Peyer's patch (tissue), 4 donors: Measurements from ENCODE around the gene FBXO7. TPM values are rescaled to one million over a fixed set of nuclear protein-coding genes. Genes with fewer than 3 reads are reported as not detected.
"Not testable (repeated sequence)": the region's sequence is repeated elsewhere in the genome, so short reads cannot be mapped to it uniquely, and the experiment has no call there.

Experiments used
- DNase-seq, 3 donors: peaks; one replicate each; pipeline ENCODE4 v3.0.0-alpha.2; 2017 to 2019
- H3K27ac ChIP-seq, 4 donors: fragments of 200-600 bp; sonication (generic); one replicate each; pipeline ENCODE4 v1.5.1; 2016 to 2019
- H3K27me3 ChIP-seq, 2 donors: fragments of 200-600 bp; sonication (generic); one replicate each; pipeline ENCODE4 v1.5.1; 2019
- H3K36me3 ChIP-seq, 3 donors: fragments of 200-600 bp; sonication (generic); one replicate each; pipeline ENCODE4 v1.5.1; 2016 to 2019
- H3K4me1 ChIP-seq, 4 donors: fragments of 200-600 bp; sonication (generic); one replicate each; pipeline ENCODE4 v1.5.1; 2016 to 2019
- H3K4me3 ChIP-seq, 4 donors: fragments of 200-600 bp; sonication (generic); 1 replicate in 3 of 4; 2 replicates in 1 of 4; pipeline ENCODE4 v1.5.1; 2016 to 2019; ENCODE audit warnings: mild to moderate bottlenecking in 1 of 4
- H3K9me3 ChIP-seq, 4 donors: fragments of 200-600 bp; sonication (generic); one replicate each; pipeline ENCODE4 v1.5.1; 2016 to 2019; ENCODE audit warnings: mild to moderate bottlenecking in 1 of 4
- POLR2A ChIP-seq, 2 donors: fragments of 450-650 bp; IDR thresholded peaks; one replicate each; pipeline ENCODE4 v1.5.1; 2017; ENCODE audit warnings: antibody characterized with exemption in 2 of 2, mild to moderate bottlenecking in 2 of 2, moderate library complexity in 2 of 2
- total RNA-seq, 4 donors: library from RNA; depleted of rRNA; stranded (reverse); fragments of >200 nt; gene quantifications; one replicate each; pipeline ENCODE4 v1.1.0, GENCODE V29; 2016
- TF ChIP-seq, protein P1 (sequence below), 6 experiments: fragments of 450-650 bp in 4 of 6; fragments of 200-600 bp in 2 of 6; sonication (generic) in 1 of 6; IDR thresholded peaks; one replicate each; pipeline ENCODE4 v1.5.1; 2017 to 2019; ENCODE audit warnings: antibody characterized with exemption in 6 of 6, mild to moderate bottlenecking in 3 of 6, moderate library complexity in 1 of 6

FBXO7 gene
- total RNA-seq, 4 donors from 2014 or later, result 61.1 to 98.3 (median 80.9) TPM

DNA sequence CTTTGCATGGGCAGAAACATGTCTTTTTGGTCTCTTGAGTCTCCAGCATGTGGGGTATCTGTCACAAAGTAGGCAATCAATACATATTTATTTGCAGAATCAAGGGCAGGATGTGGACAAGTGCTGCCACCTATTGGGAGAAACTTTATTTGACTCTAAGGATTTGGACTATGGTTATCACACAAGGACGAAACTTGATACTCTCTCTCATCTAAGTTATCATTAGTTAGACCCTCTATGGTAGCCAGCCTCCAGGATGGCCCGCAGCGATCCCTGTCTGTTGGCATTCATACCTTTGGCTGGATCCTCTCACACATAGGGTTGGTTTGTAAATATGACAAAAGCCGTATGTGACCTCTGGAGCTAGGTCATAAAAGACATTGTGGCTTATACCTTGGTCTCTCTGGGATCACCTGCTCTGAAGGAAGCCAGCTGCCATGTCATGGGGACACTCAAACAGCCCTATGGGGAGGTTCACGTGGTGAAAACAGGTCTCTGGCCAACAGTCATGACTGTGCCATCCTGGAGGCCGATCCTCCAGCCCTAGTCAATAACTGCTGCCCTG is 1.1 kb upstream of the FBXO7 start:
- H3K9me3 ChIP-seq, result no peaks in the 10 kb centered on the region
- H3K4me1 ChIP-seq, result peaks cover 0 to 18% (median 11%) of the 10 kb centered on the region in 4 donors
- TF ChIP-seq POLR2A (IDR thresholded peaks at IDR 0.05), result no peak
- TF ChIP-seq, protein P1, sequence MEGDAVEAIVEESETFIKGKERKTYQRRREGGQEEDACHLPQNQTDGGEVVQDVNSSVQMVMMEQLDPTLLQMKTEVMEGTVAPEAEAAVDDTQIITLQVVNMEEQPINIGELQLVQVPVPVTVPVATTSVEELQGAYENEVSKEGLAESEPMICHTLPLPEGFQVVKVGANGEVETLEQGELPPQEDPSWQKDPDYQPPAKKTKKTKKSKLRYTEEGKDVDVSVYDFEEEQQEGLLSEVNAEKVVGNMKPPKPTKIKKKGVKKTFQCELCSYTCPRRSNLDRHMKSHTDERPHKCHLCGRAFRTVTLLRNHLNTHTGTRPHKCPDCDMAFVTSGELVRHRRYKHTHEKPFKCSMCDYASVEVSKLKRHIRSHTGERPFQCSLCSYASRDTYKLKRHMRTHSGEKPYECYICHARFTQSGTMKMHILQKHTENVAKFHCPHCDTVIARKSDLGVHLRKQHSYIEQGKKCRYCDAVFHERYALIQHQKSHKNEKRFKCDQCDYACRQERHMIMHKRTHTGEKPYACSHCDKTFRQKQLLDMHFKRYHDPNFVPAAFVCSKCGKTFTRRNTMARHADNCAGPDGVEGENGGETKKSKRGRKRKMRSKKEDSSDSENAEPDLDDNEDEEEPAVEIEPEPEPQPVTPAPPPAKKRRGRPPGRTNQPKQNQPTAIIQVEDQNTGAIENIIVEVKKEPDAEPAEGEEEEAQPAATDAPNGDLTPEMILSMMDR (IDR thresholded peaks at IDR 0.05), result peak; percentile 28 to 76 (median 66)
- H3K27ac ChIP-seq, result peak overlapping the region in 2 of 4 donors; percentile 95 to 99
- no peaks in the 10 kb centered on the region for H3K27me3 ChIP-seq
- no peaks in the 10 kb centered on the region for H3K36me3 ChIP-seq
- peak overlapping the region in 3 of 4 donors; percentile 80 to 91 (median 82) for H3K4me3 ChIP-seq
- peak in 2 of 3 donors; percentile 54 to 57 for DNase-seq

GRCh38 chr22:32475468-32476010 is 928 bp downstream of the FBXO7 start:
- Histone ChIP-seq H3K4me1 (peaks cover 0 to 18% (median 11%) of the 10 kb centered on the region in 4 donors), H3K36me3 (peaks cover 0 to 6% (median 0%) of the 10 kb centered on the region in 3 donors), H3K27me3 (no peaks in the 10 kb centered on the region), H3K27ac (peak overlapping the region; percentile 93 to 99 (median 97)), H3K4me3 (peak overlapping the region; percentile 62 to 91 (median 81)), H3K9me3 (no peaks in the 10 kb centered on the region)
- TF ChIP-seq, protein P1 (IDR thresholded peaks at IDR 0.05), result no peak
- TF ChIP-seq POLR2A (IDR thresholded peaks at IDR 0.05), result no peak
- DNase-seq, result peak; percentile 39 to 70 (median 53)

DNA sequence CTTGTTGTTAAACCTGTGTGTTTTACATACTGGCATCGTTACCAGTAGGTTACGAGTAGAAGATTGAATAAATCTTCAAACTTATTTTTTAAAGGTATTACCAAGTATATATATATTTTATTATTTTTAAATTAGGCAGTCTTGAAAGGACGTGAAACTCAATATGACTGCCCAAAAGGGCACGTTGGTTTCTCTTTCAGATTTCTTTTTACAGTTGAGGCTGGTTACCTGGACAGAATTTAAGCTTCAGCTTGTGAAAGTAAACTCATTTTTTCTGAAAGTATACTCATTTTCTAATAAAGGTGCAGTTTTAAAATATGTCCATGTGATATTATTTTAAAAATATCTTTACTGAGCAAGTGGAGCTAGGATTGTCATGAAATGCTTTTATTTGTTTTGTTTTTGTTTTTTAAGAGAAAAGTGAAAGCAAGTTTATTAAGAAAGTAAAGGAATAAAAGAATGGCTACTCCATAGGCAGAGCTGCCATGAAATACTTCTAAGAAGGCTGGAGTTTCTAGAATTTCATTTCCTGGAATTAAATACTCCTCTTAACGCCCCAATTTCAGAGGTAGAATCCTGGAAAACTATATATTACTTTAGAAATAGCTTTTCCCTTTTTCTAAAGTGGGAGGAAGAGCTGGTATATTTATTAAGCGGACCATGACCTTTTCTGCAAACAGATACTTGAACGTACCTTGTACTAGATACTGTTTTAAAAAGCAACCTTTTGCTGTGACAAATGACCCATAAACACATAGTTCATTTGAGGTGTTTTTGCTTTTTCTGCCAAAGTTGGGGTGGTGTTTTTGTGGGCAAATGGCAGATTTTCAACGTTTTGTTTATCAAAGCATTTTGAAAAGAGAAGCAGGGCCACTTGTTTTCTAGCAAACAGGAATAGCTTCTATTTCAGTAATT is 1.9 kb downstream of the FBXO7 start:
- Histone ChIP-seq H3K36me3 (peaks cover 0 to 6% (median 0%) of the 10 kb centered on the region in 3 donors), H3K4me1 (peaks cover 0 to 18% (median 11%) of the 10 kb centered on the region in 4 donors), H3K27me3 (no peaks in the 10 kb centered on the region), H3K27ac (peak overlapping the region; percentile 93 to 99 (median 97)), H3K4me3 (peak overlapping the region; percentile 62 to 91 (median 81)), H3K9me3 (no peaks in the 10 kb centered on the region)
- TF ChIP-seq, protein P1 (IDR thresholded peaks at IDR 0.05), result no peak
- DNase-seq, result no peak

DNA sequence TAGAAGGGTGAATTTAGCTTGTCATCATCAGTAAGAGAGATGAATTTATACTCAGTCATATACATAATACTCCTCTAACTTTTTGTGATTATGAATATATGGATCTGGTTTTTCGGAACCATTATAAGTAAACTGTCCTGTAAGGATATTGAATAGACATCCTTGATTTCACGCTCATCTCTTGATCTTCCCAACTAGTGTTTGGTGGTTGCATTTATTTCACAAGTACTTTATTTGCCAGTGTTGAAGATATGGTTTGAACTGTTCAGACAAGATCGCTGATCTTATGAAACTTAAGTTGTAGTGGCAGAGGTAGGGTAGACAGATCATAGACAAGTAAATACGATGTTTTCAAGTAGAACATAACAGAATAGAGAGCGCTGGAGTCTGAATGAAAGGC is 3.0 kb downstream of the FBXO7 start:
- Histone ChIP-seq H3K4me3 (peak overlapping the region in 1 of 4 donors; percentile 82), H3K36me3 (peaks cover 0 to 6% (median 0%) of the 10 kb centered on the region in 3 donors), H3K4me1 (peaks cover 0 to 23% (median 11%) of the 10 kb centered on the region in 4 donors), H3K27ac (no peak overlapping the region), H3K27me3 (no peaks in the 10 kb centered on the region), H3K9me3 (no peaks in the 10 kb centered on the region)
- no peak for DNase-seq
- no peak for TF ChIP-seq POLR2A (IDR thresholded peaks at IDR 0.05)
- TF ChIP-seq, protein P1 (IDR thresholded peaks at IDR 0.05), result no peak

DNA sequence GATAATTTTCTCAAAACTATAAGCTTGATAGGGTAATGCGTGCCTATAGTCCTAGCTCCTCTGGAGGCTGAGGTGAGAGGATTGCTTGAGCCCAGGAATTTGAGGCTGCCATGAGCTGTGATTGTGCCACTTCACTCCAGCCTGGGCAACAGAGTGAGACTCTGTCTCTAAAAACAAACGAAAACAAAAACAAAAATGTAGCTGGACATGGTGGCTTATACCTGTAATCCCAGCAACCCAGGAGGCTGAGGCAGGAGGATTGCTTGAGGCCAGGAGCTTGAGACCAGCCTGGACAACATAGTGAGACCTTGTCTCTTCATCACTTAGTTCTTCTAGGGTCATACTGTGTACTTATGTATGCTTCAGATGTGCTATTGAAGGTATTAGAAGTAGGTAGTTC is 3.9 kb downstream of the FBXO7 start:
- not testable (repeated sequence) for H3K27me3 ChIP-seq

More for the DNA sequence above, 3.9 kb downstream of the FBXO7 start:
- not testable (repeated sequence) for H3K4me3 ChIP-seq, DNase-seq, H3K27ac ChIP-seq, H3K36me3 ChIP-seq, H3K9me3 ChIP-seq
- peaks cover 0 to 26% (median 10%) of the 10 kb centered on the region in 4 donors for H3K4me1 ChIP-seq
